RPMI7951 (cell line): ENCODE measurements around the gene CNR2. TPM values are rescaled to one million over a fixed set of nuclear protein-coding genes. Genes with fewer than 3 reads are reported as not detected.
A peak's percentile ranks its signal among the peaks of the same experiment; 100 is the strongest.
"Not testable (repeated sequence)": the region's sequence is repeated elsewhere in the genome, so short reads cannot be mapped to it uniquely, and the experiment has no call there.

ENCODE experiments used
- DNase-seq: peaks from one replicate; pipeline ENCODE4 v3.0.0-alpha.2; 2012; ENCODE audit warnings: low read depth
- total RNA-seq: library from RNA; depleted of rRNA; stranded (reverse); fragments of >200 nt; shearing (Covaris generic); gene quantifications from 2 replicates; pipeline ENCODE4 v1.2.3, GENCODE V29; 2014; rRNA removed

The CNR2 gene
- not detected in 2 replicates for total RNA-seq

DNA sequence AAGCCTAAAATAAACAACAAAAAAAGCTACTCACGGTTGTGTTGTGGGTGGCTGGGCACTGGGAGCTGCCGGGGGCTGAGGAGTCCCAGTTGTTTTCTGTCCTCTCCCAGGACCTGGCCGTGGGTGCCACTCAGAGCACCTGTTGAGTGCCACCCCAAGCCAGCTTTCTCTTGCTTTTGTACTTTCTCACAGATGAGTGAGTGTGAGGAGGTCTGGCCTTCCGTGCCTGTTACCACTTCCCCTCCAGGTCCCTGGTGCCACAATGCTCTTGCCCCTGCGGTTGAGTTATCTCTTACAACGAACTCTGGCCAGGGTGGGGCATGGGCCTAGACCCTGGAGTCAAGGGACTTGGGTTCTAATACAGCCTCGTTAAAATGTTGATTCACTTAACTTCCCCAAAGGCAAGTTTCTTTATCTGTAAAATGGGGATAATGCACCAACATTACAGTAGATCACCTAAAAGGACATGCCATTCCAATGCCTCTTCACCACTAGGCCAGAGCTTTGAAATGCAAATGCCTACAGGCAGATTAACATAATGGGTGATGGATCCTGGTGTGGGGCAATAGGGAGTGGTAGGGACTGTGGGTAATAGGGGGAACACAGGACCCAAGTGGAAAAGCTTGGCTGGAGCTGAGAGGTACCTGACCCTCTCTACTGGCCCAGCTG lies at the start of gene CNR2:
CNR2 (minus strand) TSS at position 151 of the 669 bp plus-strand sequence. CDS start 37,745 bp downstream, outside the sequence.
- DNase-seq = no peak

DNA sequence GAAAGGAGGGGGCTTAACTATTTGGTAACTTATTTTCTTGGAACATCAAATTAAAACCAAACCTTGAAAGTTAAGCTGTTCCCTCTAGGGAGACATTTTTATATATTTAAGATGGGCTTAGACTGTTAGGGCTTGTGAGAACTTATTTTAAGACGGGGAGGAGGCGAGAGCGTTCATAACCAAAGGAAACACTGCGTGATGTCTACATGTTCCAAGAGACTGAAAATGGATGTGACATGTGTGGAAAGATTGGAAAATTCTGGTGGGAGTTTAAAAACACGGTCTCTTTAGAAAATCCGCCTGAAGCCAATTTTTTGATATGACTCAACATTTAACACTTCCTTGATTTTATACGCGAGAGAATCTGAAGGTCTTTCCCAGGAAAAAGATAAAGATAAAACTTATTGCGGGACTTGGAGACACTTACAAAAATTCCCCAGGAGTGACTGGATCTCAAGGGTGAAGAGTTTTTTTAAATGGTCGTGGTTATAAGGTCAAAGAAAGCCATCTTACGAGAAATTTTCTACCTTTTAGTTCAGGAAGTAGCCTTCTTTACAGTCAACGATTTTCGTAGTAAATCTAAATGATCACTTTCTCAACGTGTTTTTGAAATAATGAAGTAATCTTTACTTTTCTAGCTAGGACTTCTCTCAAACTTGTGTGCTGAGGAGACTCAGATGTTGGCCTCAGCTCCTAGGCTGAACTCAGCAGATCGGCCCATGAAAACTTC lies 47.3 kb upstream of the CNR2 start:
- DNase-seq = peak; percentile 53

DNA sequence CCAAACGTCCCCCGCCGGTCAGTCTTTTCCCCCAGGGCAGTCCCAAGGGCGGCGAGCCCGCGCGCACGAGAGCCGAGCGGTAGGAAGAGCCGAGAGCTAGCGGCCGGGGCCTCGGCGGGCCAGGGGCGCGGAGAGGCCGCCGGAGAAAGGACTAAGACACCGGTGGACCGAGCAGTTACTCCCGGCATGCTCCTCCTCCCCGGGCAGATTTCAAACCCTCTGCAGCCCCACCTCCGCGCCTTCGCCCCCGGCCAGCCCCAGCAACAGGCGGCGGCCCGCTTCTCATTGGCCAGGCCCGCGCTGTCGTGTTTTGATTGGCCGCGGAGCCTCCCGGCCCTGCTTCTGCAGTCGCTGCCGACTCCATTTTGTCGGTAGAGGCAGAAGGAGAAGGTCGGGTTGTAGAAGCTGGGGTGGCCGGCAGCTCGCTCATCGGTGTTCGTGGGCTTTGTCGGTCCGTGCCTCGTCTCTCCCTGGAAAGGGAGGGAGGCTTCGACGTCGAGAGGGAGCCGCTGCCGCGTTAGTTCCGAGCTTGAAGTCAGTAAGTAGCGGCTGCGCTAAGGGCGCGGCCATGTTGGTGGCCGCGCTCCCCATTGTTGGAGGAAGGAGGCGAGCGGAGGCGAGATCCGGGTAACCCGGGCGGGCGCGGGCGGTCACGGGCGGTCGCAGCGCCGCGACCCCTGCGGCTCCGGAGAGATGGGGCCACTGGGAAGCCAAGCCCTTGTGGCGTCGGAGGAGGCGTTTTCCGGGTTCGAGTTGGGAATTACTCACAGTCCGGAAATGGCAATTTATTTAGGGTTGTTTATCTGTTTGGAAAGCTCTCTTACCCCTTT lies 46.5 kb upstream of the CNR2 start, which contains the start of gene PNRC2:
PNRC2 (plus strand) TSS at position 368 of the 830 bp plus-strand sequence. CDS start 1,630 bp downstream, outside the sequence.
- DNase-seq = peak; percentile 96

DNA sequence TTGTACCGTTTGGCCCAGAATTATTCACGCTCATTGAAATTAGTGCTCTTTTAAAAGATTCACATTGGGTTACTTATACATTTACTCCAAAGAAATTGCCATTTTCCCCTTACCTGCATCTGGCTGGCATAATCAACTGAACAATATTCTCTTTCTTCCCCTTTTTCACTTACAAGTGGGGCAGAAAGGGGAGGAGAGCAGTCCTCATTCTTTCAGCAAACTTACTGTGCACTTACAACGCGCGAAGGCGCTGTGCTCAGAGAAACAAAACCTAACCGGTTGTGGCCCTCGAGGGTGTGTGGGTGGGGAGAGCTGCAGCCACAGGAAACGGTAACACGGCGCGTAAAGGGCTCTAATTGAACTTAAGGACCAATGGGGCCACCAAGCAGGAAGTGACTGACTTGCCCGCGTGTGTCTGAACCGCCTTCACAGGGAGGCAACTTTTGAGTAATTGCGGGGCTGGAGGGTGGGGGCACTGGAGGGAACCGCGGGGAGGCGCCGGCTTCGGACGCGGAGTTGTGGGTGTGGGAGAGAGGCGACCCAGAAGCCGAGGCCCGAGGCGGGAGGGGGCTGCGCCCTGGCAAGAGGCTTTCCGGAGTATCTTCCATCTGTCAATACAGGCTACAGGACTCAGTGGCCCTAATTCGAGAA lies 45.8 kb upstream of the CNR2 start:
- DNase-seq = peak; percentile 97

DNA sequence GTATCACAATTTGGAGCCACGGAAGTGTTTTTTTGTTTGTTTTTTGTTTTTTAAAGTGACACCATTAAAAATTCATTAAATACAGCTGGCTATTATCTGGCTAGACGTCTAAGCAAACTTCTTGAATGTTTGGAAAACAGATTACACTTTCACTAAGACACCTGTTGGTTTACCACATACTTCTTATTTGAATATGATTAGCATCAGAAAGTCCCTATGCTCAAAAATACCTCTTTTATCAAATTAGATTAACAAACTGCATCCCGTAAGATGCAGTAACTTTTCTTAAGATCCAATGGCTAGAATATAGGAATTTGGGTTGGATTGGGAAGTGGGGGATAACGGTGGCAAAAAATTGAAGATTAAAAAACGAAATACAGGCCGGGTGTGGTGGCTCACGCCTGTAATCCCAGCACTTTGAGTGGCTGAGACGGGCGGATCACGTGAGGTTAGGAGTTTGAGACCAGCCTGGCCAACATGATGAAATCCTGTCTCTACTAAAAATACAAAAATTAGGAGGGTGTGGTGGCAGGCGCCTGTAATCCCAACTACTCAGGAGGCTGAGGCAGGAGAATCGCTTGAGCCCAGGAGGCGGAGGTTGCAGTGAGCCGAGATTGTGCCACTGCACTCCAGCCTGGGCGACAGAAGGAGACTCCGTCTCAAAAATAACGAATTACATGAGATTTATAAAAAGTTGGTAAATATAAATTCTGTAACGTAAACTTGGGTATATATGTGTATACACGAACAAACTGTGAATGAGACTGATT lies 45.1 kb upstream of the CNR2 start:
- DNase-seq = not testable (repeated sequence)

DNA sequence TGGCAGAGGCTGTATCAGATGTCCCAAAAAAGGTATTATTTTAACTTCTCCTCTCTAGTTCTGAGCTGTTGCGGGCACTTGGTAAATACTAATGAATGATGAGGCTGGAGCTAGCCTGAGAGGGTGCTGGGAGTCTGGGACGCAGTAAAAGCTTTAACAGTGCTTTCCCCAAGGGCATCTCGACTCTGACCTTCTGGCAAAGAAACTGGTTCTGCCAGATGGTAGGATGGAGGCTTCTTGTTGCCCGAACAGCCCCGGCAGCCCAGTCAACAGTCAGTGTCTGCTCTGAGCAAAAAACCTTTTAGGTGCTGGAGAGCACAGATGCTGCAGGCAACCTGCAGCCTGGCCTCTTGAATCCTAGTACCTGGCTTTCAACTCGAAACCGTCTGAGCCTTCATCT lies 43.9 kb upstream of the CNR2 start:
- no peak for DNase-seq

DNA sequence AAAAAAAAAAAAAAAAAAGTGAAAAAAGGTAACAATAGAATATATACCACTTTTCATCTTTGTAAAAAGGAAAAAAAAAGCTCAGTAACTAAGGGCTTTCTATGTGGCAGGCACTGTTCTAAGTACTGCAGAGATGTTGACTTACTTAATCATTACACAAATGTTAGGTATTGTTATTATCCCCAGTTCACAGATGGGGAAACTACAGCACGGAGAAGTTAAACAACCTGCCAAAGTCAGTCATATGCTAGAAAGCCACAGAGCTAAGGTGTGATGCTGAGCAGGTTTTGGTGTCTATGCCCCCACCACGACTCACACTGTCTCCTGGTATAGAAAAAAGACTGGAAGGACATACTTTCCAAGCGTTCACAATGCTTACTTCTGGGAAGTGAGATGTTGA lies 39.9 kb upstream of the CNR2 start:
- no peak for DNase-seq

DNA sequence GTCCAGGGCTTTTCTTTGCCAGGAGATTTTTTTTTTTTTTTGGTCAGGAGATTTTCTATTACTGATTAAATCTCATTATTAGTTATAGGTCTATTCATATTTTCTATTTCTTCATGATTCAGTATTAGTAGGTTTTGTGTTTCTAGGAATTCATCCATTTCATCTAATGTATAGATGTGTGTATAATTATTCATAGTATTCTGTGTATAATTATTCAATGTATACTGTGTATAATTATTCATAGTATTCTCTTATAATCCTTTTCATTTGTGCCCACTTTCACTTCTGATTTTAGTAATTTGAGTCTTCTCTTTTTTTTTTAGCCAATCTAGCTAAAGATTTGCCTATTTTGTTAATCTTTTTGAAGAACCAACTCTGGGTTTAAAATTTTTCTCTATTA lies 34.2 kb upstream of the CNR2 start:
- no peak for DNase-seq

DNA sequence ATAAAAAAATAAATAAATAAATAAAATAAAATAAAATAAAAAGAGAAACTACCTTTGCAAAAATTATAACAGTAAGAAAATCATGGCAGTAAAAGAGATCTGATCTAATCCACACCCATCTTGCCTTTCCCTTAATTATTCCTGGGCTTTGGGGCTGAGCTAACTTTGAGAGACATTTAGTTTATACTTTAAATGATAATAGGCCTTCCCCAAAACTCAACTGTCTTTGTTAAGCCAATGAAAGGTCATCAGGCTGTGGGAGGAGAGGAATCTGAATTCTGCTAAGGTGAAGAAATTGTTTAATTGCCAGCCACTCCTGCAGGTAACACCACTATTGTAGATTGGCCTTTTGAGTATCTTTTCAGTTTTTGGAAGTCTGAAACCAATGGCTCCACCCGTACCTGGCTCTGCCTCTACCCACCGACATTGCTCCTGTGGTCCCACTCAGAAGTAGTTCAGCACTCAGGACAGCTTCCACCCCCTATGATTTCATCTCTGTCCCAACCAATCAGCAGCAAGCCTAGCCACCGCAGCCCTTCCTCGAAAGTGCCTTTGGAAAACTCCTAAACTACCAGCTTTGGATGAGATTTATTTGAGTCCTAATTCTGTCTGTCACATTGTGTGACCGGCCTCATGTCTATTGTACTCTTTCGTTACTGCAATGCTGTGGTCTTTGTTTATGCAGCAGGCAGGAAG lies 23.5 kb upstream of the CNR2 start:
- DNase-seq = peak; percentile 31

DNA sequence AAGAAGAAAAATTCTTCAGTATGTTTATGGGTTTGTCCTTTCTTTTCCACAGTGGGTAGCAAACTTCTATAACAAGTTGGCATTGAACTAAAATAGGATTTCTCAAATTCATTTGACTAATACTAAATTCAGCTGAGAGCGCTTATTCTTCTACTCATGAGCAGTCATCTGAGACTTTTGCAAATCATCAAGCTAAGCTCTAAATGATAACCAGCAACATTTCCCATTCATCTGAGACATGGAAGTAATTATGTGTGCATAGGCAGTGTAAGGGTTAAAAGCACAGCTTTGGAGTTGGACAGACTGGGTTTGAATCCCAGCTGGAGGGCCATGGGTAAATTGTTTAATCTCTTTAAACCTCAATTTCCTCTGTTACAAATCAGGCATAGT lies 18.3 kb upstream of the CNR2 start:
- DNase-seq = no peak

DNA sequence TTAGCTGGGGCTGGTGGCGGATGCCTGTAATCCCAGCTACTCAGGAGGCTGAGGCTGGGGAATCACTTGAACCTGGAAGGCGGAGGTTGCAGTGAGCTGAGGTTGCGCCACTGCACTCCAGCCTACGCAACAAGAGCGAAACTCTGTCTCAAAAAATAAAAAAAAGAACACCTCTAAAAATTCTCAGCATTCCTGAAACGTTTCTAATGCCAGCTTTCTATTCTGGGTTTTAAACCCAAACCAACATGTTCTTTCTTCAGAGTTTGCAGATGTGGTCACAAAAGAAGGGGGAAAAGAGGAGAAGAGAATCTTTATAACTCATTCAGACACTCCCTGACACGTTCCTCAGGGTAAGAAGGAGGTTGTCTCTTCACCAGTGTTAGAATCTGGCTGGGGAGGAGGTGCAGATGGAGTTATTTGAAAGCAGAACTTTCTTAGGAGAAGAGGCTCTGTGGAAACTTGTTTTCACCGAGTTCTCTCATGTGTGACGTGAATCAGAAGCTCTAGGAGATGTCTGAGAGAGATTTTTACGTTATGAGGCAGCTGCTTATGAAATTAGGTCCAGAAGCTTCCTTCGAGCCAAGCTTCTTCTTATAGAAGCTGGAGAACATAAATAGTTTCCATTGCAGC lies 17.8 kb upstream of the CNR2 start:
- no peak for DNase-seq

DNA sequence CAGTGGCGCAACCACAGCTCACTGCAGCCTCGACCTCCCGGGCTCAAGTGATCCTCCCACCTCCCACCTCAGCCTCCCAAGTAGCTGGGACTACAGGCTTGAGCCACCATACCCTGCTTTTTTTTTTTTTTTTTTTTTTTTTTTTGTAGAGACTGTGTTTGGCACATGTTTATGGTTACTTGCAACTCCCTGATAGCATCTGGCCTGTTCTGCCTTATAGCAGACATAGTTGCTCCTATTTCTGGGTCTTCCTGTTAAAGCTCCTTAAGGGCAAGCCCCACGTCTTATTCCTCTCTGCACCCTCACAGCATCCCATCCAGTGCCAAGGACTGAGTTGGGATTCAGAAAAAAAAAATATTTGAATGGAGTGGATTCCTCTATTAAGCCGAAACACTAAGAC lies 17.1 kb upstream of the CNR2 start:
- no peak for DNase-seq

DNA sequence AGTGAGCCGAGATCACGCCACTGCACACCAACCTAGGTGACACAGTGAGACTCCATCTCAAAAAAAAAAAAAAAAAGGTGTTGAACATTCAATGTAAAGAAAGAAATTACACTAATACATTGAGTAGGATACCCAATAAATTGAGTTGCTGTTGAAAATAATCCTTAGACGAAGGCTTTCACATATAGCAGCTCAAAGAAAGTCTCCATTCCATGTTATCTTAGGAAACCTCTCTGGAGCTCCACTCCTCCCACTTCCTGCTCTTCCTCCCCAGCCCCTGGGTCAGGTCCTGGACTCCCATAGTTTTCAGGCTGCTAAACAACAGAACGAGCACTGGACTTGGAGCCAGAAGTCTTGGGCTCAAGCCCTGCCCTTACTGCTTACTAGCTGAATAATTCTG lies 15.6 kb upstream of the CNR2 start:
- no peak for DNase-seq

DNA sequence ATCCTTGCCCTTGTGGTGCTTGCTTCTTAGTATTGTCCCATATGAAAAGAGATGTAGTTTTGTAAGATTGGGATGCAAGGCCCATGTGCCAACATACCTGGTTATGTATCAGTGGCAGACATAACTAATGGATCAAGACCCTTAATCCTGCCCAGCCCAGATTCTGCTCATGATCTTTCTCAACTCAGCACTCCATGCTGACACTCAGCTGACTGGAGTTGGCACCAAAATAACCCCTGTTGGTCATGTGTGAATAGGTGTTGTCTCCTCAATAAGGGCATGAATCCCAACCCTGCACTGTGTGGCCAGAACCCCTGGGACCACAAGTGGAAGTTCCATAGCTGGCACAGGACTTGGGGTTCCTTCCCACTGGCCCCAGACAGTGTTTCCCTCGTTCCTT lies 13.9 kb upstream of the CNR2 start:
- no peak for DNase-seq

DNA sequence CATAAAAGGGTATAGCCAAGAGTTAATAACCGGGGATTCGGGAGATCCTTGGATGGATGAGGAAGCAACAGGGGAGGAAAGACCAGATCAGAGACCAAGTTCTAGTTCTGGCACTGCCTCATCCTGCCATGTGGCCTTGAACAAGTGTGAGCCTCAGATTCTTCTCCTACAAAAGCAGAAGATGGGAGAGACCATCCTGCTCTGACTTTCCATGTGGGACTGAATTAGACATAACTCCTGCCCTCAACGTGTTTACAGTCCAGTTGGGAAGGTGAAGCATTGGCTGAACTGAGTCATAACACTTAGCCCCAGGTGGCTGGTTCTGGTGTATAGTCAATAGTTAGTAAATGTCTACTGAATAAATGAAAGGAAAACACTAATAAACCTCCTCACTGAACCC lies 12.1 kb upstream of the CNR2 start:
- no peak for DNase-seq

DNA sequence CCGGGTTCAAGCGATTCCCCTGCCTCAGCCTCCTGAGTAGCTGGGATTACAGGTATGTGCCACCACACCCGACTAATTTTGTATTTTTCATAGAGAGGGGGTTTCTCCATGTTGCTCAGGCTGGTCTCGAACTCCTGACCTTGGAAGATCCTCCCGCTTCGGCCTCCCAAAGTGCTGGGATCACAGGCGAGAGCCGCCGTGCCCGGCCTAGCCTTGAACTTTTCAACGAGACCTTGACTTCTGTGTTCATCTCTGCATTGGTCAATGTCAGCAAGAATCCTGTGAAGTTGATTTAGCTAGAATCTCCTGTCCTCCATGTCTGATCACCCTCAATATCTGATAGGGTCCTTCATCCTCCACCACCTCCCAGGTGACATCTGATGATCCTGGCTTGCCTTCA lies 11.4 kb upstream of the CNR2 start:
- no peak for DNase-seq

DNA sequence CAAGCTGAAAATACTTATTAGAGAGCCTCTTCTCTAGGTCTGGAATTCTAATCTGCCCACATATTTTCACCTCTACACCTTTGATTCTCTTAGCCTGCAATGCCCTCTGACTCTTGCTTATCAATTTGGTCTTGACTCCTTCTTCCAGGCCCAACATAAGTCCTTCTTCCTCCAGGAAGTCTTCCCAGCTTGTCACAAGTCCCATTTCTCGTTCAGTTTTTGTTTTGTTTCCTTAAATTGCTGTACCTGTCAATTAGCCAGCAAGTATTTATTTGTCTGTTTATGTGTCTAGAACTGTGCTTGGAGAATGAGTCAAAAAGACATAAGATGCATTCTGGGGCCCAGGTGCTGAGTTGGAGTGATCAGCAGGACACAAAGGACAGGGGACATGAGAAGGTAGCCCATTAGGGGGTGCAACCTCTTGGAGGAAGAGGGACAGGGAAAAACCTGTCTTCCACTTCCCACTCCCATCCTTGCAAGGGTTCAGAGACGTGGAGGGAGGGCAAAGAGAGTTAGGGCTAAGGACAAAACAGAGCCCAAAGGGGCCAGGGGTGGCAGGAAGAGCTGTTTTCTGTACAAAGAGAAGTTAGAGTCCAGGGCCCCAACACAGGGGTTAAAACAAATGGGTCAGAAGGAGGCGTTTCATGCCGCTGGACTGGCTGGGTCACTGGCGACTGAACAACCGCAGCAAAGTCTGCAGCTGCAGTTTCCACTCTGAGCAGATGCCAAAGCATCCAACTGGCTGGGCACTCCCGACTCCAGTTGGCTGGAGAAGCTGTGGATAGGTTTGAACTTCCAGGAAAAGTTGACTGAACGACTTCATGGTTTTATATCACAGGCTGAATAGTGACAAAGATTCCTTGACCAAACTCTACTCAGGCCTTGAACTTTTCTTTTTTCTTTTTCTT lies 10.7 kb upstream of the CNR2 start:
- no peak for DNase-seq

DNA sequence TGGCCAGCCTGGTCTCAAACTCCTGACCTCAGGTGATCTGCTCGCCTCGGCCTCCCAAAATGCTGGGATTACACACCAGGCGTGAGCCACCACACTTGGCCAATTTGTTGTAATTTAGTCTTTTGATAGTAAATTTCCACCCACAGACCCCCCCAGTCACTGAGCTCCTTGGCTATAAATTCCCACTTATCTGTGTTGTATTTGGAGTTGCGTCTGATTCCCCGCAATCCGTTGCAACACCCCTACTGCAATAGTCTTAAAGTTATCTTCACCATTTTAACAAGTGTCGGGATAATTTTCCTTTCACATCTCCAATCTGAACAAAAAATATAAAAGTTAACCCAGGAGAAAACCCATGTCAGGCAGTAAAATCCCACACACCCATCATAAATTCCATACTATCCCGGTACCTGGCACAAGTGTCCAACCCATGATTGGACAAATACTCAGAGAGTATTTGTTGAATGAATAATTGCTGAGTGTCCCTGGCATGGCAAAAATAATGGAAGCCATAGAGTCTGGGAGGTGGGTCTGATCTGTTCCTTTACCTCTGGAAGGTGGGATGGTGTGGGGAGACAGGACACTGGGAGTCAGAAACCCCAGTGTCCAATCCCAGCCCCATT lies 9.3 kb upstream of the CNR2 start:
- DNase-seq = no peak
